Measurements from ENCODE around the gene ICOS.

DNA sequence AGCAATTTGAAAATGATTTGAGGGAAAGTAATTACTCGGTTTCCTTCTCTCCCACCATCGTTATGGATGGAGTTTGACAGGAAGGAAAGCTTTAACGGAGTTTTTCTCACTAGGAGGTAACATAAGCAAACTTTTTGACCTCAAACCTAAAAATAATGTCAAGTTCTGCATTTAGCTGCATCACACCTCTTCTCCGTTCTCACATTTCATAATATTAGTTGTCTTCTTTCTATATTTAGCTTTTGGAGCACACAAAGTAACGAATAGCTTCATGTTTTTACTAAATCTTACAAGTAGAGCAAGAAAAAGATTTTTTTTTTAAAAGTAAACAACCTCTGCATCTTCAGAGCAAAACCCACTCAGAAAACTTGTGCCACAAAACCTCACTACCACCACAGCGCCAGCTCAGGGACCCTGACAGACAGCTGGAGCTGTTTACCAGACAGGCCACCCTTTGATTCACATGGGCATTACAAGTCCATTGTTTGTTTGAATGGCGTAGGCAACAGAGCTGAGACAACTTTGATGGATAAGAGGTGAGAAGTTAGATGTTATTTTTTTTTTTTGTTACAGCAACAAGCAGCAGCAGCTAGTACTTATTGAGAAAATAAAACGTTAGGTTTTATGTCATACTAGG, 21.9 kb upstream of the ICOS start:
- TF ChIP-seq, protein P1, sequence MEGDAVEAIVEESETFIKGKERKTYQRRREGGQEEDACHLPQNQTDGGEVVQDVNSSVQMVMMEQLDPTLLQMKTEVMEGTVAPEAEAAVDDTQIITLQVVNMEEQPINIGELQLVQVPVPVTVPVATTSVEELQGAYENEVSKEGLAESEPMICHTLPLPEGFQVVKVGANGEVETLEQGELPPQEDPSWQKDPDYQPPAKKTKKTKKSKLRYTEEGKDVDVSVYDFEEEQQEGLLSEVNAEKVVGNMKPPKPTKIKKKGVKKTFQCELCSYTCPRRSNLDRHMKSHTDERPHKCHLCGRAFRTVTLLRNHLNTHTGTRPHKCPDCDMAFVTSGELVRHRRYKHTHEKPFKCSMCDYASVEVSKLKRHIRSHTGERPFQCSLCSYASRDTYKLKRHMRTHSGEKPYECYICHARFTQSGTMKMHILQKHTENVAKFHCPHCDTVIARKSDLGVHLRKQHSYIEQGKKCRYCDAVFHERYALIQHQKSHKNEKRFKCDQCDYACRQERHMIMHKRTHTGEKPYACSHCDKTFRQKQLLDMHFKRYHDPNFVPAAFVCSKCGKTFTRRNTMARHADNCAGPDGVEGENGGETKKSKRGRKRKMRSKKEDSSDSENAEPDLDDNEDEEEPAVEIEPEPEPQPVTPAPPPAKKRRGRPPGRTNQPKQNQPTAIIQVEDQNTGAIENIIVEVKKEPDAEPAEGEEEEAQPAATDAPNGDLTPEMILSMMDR (IDR thresholded peaks at IDR 0.05; ENCODE audit: control extremely low read depth in 1 of 3, insufficient read depth in 1 of 3, low read depth in 1 of 3, low read length in 3 of 3), result no peak
- TF ChIP-seq POLR2A (IDR thresholded peaks at IDR 0.05; ENCODE audit: control extremely low read depth in 1 of 2, low read depth in 2 of 2, low read length in 2 of 2) (no peak), NRF1 (IDR thresholded peaks at IDR 0.05; ENCODE audit: low read depth, low read length) (no peak), CBX5 (IDR thresholded peaks at IDR 0.05; ENCODE audit: low read depth, low read length) (no peak), SIX5 (IDR thresholded peaks at IDR 0.05; ENCODE audit: low read depth, low read length) (no peak), CHD1 (IDR thresholded peaks at IDR 0.05; ENCODE audit: low read depth, low read length) (no peak), EZH2 (IDR thresholded peaks at IDR 0.05; ENCODE audit: low read depth, low read length, severe bottlenecking) (no peak), BACH1 (IDR thresholded peaks at IDR 0.05; ENCODE audit: low read length) (no peak), POLR2AphosphoS5 (IDR thresholded peaks at IDR 0.05; ENCODE audit: low read depth, low read length) (no peak), TAF7 (optimal IDR thresholded peaks at IDR 0.05; ENCODE audit: borderline replicate concordance, low read depth, low read length) (no peak), KDM5A (IDR thresholded peaks at IDR 0.05; ENCODE audit: low read length) (no peak)

All from H1 (cell line).